ENCODE data around the gene PARG.
"Not testable (repeated sequence)": the region's sequence is repeated elsewhere in the genome, so short reads cannot be mapped to it uniquely, and the experiment has no call there.

Gene PARG

GRCh38 chr10:49831352-49832035, 110.3 kb downstream of the PARG start:
- no peak for DNase-seq (ENCODE audit: low read depth in 2 of 2, low spot score in 1 of 2)

- no peak for DNase-seq (ENCODE audit: low read depth in 2 of 2, low spot score in 1 of 2)
Observed at GRCh38 chr10:49830846-49831245, 111.0 kb downstream of the PARG start.

- DNase-seq (ENCODE audit: low read depth in 2 of 2, low spot score in 1 of 2), result no peak
Observed at GRCh38 chr10:49830016-49830415, 111.8 kb downstream of the PARG start.

GRCh38 chr10:49827297-49827696, 114.5 kb downstream of the PARG start:
- no peak for DNase-seq (ENCODE audit: low read depth in 2 of 2, low spot score in 1 of 2)

- DNase-seq (ENCODE audit: low read depth in 2 of 2, low spot score in 1 of 2), result no peak
Observed at GRCh38 chr10:49819234-49819958, 122.4 kb downstream of the PARG start.

- DNase-seq (ENCODE audit: low read depth in 2 of 2, low spot score in 1 of 2), result no peak
Observed at GRCh38 chr10:49817845-49818244, 124.0 kb downstream of the PARG start.

GRCh38 chr10:49803988-49804387, 137.8 kb downstream of the PARG start:
- no peak for DNase-seq (ENCODE audit: low read depth in 2 of 2, low spot score in 1 of 2)

- no peak for DNase-seq (ENCODE audit: low read depth in 2 of 2, low spot score in 1 of 2)
Observed at GRCh38 chr10:49798275-49798674, 143.6 kb downstream of the PARG start.

- DNase-seq (ENCODE audit: low read depth in 2 of 2, low spot score in 1 of 2), result no peak
Observed at GRCh38 chr10:49791100-49791499, 150.7 kb downstream of the PARG start.

GRCh38 chr10:49784681-49785080, 157.1 kb downstream of the PARG start:
- no peak for DNase-seq (ENCODE audit: low read depth in 2 of 2, low spot score in 1 of 2)

GRCh38 chr10:49783645-49784044, 158.2 kb downstream of the PARG start:
- no peak for DNase-seq (ENCODE audit: low read depth in 2 of 2, low spot score in 1 of 2)

GRCh38 chr10:49781247-49781646, 160.6 kb downstream of the PARG start:
- no peak for DNase-seq (ENCODE audit: low read depth in 2 of 2, low spot score in 1 of 2)

GRCh38 chr10:49778197-49778596, 163.6 kb downstream of the PARG start:
- no peak for DNase-seq (ENCODE audit: low read depth in 2 of 2, low spot score in 1 of 2)

GRCh38 chr10:49776851-49777250, 165.0 kb downstream of the PARG start:
- no peak for DNase-seq (ENCODE audit: low read depth in 2 of 2, low spot score in 1 of 2)

GRCh38 chr10:49775014-49775413, 166.8 kb downstream of the PARG start:
- DNase-seq (ENCODE audit: low read depth in 2 of 2, low spot score in 1 of 2), result no peak

- DNase-seq (ENCODE audit: low read depth in 2 of 2, low spot score in 1 of 2), result not testable (repeated sequence)
Observed at GRCh38 chr10:49772944-49773343, 168.9 kb downstream of the PARG start.

GRCh38 chr10:49771046-49771445, 170.8 kb downstream of the PARG start:
- not testable (repeated sequence) for DNase-seq (ENCODE audit: low read depth in 2 of 2, low spot score in 1 of 2)

GRCh38 chr10:49769692-49770091, 172.1 kb downstream of the PARG start:
- no peak for DNase-seq (ENCODE audit: low read depth in 2 of 2, low spot score in 1 of 2)

- no peak for DNase-seq (ENCODE audit: low read depth in 2 of 2, low spot score in 1 of 2)
Observed at GRCh38 chr10:49768731-49769130, 173.1 kb downstream of the PARG start.

GRCh38 chr10:49768329-49768728, 173.5 kb downstream of the PARG start:
- no peak for DNase-seq (ENCODE audit: low read depth in 2 of 2, low spot score in 1 of 2)
